Activated T-cell treated with anti-CD3 and anti-CD28 coated beads, Interleukin-2, amount 50 U/mL, for 48 hours (primary cell): Measurements from ENCODE around the gene CDC37L1.

Experiments
- DNase-seq, 2 experiments: peaks; one replicate each; pipeline ENCODE4 v3.0.0-alpha.2; 2020

Gene CDC37L1

DNA sequence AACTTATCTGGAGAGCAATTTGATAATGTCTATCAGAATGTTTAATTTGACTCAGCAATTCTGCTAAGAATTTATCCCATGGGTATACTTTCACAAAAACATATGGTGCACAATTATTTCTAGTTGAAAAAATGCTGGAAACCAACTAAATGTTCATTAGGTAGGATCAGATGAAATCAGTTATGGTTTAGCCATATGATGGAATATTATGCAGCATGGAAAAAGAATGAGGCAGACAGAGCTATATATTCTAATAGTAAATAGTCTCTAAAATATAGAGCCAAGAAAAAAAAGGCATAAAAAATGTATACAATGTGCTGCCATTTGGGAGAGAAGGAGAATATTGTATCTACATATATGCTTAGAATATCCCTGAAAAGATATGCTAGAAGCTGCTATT lies 9.5 kb upstream of the CDC37L1 start:
- DNase-seq, result no peak

DNA sequence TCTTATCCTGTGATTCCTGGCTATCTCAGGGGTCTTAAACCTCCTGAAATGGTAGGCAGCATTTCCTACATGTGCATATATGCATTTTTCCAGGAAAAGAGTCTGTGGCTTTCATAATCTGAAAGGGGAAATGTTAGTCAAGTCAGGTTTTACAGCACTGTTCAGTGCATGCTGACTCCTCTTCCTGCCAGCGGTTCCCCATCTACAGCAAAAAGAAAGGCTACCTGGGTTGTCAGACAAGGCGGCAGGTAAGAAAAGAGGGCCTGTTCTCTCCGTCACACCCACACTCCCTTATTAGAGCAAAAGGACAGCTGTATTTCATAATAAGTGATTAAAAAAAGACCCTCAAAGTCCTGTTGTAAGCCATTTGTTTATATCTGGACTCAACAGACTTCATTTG lies 8.8 kb upstream of the CDC37L1 start:
- DNase-seq, result no peak

DNA sequence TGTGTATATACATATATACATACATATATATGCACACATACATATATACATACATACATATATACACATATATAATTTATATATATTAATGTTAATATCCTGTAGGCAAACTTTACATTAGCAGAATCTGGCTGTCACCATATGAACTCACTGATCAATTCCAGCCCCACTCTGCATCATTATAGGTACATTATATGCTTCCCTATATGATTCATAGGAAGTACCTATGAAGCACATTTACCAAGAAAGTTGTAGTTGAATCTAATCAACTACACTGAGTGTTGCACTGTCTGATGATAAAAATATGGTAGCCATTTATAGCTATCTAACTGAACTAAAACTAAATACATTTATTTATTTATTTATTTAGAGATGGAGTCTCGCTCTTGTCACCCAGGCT lies 7.6 kb upstream of the CDC37L1 start:
- DNase-seq, result no peak

DNA sequence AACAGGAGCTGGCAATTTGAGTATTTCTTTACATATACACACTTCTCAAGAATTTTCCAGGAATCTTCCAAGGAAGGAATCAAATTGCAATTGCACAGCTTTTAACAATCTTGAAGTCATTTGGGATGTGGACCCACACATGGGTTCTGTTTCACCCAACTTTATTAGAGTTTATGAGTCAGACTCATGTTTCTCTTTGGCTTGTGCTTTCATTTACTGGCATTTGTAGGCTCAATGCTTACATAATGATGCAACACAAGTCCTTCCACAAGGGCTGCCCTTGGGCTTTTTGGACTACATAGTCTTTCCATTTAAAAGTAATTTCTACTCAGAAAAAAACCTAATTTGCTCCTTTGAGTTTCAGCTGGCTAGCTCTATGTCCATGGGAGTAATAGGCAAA lies 4.6 kb upstream of the CDC37L1 start:
- no peak for DNase-seq

DNA sequence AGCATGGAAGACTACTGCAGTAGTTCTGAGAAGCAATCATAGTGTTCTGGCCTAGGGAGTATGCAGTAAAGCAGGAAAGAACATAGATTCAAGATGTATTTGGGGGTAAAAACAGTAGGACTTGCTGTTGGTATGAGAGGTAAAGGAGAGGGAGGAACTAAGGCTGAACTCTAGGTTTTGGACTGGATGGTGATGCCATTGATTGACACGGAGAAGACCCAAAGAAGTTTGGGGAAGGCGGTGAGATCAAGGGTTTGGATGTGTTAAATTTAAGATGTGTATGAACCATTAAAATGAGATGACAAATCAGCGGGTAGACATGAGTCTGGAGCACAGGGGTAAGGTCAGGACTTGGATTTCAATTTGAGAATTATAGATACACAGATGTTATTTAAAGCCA lies 2.0 kb upstream of the CDC37L1 start:
- no peak for DNase-seq

DNA sequence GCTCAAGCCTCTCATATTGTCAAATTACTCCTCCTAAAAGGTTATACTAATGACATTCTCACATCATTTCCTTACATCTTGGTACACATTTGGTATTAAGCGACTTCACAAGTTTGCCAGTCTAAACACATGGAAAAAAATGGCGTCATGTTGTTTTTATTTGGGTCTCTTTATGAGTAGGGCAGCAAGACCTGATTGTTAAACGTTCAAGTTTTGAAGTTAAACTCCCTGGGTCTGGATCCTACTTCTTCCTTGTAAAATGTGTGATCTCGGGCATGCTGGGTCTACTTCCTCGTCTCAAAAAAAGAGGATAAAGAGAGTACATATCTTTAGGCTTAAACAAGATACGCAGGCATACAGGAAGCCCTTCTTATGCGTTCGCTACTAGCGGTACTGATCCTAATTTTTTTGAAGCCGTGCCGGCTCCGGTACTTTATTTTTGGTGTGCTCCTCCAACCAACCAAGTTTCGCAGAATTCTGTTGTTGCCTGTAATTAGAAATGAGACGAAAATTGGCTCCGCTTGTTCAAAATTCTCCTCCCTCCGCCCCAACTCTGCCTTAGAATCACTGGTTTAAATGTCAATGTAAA lies 596 bp upstream of the CDC37L1 start:
- no peak for DNase-seq

DNA sequence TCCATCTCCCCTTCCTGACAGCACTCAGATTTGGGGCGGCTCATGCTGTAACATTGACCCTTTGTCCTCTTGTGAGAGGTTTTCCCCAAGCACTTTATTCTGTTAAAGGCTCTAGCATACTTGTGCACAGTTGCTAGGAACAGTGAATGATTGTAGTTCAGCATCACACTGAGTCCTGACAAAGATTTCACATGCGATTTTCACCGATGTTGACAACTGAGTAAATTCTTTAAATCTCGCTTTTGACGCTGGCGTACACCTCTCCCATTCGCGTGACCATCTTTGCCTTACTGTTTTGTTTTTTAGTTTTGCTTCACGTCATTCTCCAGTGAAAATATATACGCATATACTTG lies 780 bp downstream of the CDC37L1 start:
- DNase-seq, result no peak

DNA sequence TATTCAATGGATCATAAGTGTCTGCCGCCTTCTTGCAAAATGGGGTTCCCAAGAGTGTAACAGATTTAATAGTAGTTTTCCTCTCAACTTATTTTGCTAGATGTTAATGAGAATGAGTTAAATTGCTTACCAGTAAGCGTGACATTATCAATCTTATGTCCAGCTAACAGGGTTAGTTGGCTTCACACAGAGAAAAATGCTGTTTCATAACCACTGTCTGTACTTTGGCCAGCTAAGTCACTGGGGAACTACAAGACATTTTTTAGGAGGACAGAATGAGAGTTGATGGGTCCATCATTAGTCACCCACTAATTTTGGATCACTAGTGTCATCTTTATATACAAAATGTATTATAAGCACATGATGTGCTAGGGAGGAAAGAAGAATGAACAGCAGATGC lies 1.4 kb downstream of the CDC37L1 start:
- DNase-seq, result no peak

DNA sequence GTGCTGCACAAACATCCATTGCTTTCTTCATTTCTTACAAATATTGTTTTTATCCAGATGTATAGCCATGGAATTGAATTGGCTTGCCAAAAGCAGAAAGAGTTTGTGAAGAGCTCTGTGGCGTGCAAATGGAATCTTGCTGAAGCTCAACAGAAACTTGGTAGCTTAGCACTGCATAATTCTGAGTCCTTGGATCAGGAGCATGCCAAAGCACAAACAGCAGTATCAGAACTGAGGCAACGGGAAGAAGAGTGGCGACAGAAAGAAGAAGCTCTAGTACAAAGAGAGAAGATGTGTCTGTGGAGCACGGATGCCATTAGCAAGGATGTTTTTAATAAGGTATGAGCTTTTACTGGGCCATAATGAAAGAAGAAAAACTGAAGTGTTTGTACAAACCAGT lies 5.5 kb downstream of the CDC37L1 start:
- DNase-seq, result no peak

DNA sequence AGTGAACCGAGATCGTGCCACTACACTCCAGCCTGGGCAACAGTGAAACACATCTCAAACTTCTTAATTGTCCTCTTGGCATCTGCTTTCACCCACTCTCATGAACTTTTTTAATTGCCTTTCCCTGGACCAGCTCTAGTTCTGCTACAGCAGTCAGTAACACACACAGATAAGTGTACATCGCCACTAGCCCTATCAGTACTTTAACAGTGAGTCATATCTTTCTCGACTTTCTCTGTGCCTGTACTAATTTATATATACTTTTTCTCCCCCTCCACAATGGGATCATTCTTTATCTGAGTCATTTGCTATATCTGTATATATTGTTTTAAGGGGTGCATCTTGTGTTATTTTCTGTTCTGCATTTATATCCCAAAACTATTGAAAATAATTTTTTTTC lies 6.7 kb downstream of the CDC37L1 start:
- DNase-seq, result no peak

DNA sequence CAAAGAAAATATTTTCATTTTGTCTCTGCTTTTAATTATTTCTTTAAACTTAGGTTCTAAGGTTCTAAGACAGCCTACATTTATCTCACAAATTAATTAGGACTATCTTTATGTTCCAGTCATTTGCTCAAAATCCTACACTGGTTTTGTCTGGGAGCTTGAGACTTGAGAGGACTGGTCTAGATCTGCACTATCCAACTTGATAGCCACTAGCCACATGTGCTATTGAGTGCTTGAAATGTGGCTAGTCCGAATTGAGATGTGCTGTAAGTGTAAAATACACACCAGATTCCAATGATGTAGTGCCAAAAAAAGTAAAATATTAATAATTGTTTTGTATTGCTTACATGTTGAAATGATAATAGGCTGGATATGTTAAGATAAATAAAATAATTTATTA lies 7.2 kb downstream of the CDC37L1 start:
- no peak for DNase-seq

DNA sequence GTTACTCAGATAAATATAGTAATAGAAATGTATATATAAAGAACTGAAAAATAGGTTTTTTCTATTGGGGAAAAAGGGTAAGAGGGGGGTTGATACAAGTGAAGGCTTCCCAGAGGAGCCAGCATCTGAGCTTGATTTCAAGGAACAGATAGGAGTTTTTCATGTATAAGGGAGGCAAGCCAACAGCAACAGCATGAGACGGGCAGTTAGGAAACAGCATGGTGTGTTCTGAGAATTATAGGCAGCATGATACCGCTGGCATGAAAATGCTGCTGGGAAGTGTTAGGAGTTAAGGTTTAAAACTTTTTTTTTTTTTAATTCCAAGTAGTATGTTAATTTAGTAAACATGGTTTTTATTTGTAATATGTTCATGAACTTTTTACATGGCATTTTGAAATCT lies 9.7 kb downstream of the CDC37L1 start:
- no peak for DNase-seq

DNA sequence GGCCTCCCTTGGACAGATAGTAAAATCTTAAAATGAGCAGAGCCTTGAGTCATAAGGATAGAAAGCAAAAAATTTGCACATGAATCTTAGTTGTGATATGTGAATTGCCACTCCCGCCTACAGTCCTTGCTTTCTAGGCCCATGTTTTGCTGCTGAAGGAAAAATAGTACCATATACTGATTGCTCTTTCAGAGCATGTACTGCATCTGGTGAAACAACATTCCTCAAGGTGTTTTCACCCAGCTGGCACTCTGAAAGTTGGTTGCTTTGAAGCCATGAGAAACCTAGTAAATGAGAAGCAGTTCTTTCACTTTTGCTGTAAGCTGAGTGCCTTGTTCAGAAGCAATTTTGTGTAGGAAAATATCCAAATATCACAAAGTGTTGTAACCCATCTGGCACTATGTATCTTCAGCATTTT lies 10.3 kb downstream of the CDC37L1 start:
- peak; percentile 33 to 39 for DNase-seq

DNA sequence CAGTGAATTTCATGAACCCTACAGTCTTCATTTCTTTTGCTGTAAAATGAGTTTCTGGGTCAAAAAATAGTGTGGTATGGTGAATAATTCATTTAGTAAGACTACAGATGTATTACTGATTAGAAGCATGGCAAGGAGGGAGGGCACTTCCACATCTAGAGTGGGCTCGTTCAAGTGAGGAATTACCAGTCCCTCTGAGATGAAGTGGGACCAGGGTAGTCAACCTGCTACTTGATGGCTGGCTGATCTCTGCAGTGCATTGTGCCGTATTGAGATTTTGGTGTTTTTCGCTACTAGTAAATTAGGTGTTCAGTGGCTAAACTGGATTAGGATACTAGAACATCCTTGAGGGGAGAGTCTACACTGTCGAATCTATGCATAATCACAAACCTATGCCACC lies 10.8 kb downstream of the CDC37L1 start:
- no peak for DNase-seq

DNA sequence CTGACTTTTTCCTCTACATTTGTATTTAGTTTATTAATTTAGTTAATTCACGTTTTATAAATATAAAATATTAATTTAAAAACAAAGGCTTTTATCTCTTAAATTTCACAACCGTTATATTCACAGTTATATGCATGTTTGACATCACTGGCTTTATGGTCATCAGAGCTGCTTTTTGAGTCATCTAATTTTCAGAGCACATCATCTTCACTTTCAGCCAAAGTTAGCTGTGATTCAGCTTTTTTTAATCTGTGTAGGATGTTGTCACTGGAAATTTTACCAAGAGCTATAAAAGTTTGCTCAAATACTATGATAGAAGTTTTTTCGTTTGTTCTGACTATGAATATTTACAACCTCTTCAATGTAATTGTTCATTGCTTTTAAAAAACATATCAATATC lies 12.4 kb downstream of the CDC37L1 start:
- DNase-seq, result no peak

DNA sequence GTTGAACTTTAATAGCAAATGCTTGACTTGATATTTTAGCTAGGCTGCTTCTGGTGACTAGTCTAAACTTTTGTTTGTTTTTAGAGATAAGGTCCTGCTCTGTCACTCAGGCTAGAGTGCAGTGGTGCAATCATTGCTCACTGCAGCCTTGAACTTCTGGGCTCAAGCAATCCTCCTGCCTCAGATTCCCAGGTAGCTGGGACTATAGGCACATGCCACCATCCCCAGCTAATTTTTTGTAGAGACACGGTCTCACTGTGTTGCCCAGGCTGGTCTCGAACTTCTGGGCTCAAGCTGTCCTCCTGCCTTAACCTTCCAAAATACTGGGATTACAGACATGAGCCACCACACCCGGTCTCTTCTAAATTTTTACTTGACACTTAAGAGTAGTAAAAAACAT lies 20.7 kb downstream of the CDC37L1 start:
- no peak for DNase-seq

DNA sequence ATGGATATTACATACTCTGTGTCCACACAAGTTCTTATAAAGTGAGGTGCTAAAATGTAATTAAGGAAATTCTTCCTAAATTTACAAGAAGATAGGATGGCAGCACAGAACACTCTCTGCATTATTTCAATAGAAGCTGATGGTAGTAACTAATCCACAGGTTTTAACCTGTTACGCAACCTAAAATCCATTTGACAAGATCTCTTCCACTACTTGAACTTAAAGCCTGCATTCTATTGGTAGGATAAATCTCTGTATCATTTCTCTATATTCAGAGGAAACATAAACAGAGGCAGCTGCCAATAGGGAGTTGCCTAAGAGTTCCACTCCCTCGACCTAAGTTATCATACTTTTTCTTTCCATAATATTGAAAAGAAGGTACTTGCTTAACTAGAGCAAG lies 21.6 kb downstream of the CDC37L1 start:
- DNase-seq, result no peak

DNA sequence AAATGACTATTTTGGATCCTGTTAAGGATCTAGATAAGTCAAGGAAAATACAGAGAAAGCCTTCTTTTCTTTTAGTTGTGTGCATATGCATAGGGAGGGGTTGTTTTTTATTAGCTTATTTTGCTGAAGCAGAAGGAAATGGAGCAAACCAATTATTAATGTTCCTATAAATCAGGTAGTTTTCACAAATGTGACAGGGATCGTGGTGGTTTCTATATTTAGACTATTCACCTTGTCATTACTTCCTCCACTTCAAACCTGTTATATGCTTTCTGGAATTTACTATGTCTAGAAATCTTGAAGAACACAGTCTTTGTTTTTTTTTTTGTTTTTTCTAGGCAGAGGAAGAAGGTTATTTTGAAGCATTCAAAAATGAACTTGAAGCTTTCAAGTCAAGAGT lies 22.2 kb downstream of the CDC37L1 start:
- DNase-seq, result no peak

DNA sequence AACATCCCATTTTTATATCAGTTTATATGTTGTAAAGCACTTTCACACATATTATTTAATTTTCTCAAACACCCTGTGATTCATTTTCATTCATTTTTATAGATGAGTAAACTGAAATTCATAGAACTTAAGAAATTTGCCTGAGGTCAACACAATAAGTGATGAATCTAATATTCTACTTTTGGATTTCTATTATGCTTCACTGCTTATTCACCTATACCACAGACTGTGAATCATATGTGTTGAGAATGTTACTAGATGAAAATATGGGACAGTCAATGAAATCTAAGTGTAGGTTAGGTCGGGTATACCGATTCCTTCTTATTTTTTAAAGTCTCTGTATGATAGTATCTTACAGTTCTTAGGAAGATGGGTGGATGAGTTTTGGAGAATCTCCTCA lies 24.8 kb downstream of the CDC37L1 start:
- DNase-seq, result no peak

DNA sequence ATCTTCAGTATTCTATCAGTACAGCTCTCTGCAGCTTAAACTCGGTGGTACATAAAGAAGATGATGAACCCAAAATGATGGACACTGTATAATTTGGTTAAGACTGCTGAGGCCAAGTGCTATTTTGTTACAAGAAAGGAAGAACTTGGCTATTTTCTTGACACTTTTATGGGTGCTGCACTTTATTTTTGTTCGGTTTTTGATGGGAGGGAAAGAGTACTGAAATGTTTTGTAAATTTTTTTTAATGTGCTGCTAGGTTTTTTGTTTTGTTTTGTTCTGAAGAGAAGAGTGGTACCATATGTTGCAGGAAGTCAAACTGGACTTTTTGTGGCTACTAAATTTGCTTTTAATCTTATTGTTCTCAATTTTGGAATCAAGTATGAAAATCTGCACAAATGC lies 26.7 kb downstream of the CDC37L1 start:
- DNase-seq, result no peak

DNA sequence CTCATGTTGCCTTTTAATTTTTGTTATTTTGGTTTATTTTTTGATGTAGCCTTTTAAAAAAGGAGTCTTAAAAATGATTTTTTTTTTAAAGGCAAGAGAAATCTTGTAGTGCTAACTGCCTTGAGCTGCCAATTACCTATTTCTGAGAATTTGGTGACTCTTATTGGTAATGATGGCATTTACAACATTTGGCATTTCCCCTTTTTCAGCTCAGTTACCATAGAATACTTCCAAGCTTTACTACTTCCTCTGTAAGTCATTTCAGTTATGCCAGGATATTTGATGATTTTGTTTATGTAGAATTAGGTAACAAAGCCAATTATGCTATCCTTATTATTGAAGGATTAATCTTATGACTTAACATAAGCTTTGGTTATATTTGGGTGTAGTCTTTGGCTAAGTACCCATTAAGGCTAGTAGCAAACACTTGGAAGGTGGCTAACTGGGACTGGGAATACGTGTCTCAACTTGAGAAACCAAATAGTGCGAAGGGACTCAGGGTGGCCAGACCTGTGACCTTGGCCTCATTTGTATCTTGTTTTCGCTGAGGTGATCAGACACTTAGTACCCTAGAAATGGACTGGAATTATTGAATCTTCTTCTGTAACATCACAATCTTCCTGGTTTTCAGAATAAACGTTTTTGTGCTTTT lies 27.7 kb downstream of the CDC37L1 start:
- DNase-seq, result no peak

DNA sequence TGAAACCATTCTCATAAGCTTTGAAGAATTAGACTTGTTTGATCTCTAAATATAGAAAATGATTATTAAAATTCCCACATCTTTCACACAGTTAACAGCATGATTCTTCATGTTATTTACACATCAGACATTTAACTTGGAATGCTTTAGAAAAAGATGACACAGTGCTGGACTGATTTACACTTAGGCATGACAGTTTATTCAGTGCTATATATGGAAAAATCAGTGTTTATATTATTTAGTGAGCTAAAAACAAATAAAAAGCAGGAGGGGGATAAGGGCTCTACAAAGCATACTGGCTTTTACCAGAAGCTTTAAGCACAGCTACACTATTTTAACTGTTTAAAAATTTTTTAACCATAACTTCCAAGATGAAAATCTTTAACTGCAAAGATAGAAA lies 30.0 kb downstream of the CDC37L1 start:
- DNase-seq, result no peak

DNA sequence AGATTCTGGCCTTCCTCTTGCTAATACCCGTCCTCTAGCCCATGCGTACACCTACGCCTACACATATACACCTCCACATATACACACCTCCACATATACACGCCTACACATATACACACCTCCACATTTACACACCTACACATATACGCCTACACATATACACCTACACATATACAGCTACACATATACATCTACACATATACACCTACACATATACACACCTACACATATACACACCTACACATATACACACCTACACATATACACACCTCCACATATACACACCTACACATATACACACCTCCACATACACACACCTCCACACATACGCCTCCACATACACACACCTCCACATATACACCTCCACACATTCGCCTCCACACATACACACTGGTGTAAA lies 34.5 kb downstream of the CDC37L1 start:
- no peak for DNase-seq

DNA sequence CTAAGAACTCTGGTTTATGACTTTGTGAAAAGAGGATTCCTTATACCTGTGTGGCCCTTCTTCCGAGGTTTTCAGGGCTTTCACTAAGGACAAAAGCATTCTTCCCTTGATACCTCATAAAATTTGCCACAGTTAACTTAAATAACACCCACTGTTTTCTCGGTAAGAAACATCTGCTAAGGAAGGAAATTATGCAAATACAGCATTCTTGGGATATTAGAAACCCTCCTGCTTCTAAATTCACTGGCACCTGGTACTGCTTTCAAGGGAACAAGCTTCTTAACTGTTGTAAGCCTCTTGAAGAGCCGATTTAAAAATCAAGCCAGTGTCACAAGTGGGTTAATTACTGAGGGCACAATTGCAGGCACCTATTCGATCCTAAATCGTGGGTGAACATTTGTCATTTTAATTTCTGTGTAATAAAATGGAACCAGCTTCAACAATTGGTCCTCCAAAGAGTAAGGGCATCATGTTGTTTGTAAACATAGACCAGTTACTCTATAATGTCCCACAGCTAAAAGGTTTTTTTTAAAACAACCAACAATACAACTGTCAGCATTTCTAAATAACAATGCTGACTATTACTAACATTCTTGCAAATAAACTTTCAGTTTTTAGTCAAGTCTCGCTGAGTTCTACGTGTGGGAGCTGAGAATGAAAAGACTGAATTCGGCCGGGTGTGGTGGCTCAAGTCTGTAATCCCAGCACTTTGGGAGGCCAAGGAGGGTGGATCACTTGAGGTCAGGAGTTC lies 35.1 kb downstream of the CDC37L1 start:
- no peak for DNase-seq

DNA sequence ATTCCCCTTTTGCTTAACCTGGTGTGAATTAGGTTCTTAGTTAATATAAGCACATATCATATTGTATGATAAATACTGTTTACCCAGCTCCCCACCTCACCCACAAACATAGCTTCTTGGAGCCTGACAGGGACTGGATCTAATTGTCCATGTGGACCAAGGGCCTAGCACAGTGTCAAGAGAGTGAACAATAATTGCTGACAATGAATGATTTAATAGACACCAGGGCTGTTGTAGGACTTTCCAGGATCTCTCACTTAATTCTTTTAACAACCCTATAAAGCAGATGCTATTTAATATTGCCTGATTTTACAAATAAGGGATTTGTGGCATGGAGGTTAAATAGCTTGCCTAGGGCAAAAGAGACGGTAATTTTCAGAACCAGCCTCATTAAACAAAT lies 36.8 kb downstream of the CDC37L1 start:
- DNase-seq, result no peak
